Stimulated activated CD4-positive, alpha-beta T cell treated with anti-CD3 and anti-CD28 coated beads, Interleukin-4, amount 100 ng/mL, for 24 hours (primary cell): ENCODE measurements around the gene PAPSS2.

Experiments
- DNase-seq: peaks from one replicate; pipeline ENCODE4 v3.0.0-alpha.2; 2020

The PAPSS2 gene

DNA sequence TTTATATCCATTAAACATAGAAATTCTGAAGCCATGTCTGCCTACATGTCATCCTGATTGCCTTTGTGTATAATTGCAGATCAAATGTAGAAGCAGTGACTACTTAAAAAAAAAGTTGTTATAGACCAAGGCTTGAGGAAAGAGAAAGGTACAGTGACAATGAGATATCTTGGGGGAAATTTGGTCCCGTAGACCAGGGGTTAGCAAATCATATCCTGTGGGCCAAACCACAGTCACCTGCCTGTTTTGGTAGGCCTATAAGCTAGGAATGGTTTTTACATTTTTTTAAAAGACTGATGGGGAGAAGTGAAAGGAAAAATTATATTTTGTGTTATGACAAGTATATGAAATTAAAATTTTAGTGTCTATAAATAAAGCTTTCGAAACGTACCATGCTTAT lies 12.9 kb downstream of the PAPSS2 start:
- no peak for DNase-seq

DNA sequence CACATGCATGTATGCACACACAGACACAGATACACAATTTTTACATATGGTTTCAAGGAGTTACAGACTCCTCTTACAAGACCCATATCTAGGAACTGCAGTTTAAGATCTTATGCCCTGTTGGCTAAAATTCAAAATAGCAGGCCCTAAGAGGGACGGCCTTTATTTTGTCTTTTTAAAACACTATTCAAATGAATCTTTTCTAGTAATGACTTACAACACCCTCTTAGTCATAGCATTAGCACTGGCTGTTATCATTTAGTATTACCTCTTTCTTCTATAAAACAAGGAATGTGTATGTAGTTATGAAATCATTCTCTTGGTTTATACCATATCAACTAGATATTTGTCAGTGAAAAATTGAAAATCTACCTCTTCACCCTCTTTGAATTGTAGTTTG lies 15.3 kb downstream of the PAPSS2 start:
- DNase-seq: no peak

DNA sequence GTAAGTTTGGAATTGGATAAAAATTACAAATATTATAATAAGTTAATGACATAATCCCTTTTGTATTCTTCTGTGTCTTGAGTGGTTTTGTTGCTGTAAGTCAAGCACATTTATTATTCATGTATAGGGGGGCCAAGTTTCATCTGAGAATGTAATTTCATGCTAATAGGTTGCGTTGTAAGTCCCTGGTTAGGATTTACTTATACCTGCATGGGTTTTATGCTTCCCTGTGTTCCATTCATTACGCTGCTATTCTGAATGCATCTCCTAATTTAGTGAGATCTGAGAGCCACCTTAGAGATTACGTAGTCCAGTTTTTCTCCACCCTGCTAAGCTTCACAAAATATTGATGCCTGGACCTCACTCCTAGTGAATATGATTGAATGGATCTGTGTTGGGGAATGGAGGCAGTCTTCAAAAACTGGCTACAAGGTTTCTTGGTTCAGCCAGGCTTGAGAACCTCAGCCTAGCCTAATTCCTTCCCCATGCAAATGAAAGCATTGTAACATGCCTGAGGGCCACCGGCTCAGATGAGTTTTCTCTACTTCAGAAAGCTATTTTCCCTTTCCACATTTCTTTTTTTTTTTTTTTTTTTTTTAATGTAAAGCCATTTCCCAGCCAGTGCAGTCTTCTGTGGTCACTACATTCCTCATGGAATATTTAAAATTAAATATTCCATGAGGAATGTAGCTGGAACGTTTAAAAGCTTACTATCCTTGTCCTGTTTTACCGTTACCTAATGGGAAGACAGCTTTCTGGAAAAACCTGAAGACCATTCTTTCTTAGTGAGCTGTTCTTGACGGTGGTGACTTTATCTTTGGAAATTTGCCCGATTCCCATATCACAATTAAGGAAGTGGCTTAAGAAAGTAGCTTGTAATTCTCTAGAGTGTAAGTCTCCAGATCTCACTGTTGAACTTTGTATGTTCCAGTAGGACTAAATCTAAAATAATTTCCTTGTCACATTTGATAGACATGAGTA lies 16.0 kb downstream of the PAPSS2 start:
- no peak for DNase-seq

DNA sequence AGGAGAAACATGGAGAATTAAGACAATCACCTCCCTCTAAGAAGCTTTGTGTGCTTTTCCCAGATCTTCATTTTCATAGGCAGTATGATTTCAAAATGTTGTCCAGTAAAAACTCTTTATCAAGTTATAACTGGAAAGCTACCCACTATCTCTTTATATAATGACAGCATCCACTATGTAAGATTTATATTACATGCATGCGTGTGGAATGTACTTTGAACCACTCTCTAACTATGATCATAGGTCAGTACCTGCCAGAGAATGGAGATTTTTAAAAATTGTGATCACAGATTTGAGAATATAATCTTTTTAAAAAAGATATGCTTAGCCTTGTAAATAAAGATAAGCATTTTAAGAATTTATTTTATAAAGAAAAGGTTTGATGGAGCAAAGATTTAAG lies 17.9 kb downstream of the PAPSS2 start:
- no peak for DNase-seq

DNA sequence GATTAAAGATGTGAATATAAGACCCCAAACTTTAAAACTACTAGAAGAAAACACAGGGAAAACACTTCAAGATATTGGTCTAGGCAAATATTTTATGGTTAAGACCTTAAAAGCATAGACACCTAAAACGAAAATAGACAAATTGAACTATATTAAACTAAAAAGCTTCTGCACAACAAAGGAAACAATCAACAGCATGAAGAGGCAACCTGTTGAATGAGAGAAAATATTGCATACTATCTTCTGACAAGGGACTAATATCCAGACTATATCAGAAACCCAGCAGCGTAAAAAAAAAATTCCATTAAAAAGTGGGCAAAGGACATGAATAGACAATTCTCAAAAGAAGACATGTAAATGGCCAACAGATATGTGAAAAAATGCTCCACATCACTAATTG lies 18.6 kb downstream of the PAPSS2 start:
- DNase-seq: no peak

DNA sequence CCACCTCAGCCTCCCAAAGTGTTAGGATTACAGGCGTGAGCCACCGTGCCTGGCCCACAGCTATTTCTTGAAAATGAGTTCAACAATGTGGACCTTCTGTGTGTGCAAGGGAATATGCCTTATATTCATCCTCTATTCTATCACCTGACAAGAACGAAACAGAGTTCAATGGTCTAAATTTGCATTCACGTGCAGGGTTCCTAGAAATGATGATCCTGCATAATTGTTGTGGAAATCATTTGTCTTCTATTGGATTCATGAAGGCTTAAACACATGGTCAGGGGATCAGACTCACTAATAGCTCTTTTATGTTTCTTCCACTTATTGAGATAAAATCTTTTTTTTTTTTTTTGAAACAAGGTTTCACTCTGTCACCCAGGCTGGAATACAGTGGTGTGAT lies 23.7 kb downstream of the PAPSS2 start:
- no peak for DNase-seq

DNA sequence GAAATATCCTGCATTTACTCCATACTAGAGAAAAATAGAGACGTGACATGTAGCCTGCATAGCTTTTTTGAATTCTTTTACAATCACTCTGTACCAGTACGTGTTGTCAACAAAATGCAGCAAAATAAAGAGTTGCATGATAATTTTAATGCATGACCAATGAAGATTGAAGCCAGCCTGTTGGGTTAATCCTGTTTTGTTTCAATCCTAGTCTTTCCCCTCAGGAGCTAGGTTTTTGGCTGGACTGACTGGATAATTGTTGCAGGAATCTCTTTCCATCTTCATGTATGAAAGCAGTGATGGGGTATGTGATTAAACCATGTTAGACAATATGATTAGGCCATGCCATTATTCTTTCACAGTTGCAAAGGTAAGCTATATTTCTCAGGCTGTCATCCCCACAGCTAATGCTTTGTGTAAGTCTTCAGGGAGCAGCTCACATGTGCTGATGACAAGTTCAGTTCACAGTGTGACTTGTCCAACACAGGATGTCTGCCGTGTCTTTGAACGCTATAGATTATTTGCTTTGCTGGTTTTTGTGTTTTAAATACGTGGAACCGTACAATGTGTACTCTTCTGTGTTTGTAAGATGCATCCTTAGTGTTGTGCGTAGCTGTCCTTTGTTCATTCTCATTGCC lies 24.4 kb downstream of the PAPSS2 start:
- no peak for DNase-seq

DNA sequence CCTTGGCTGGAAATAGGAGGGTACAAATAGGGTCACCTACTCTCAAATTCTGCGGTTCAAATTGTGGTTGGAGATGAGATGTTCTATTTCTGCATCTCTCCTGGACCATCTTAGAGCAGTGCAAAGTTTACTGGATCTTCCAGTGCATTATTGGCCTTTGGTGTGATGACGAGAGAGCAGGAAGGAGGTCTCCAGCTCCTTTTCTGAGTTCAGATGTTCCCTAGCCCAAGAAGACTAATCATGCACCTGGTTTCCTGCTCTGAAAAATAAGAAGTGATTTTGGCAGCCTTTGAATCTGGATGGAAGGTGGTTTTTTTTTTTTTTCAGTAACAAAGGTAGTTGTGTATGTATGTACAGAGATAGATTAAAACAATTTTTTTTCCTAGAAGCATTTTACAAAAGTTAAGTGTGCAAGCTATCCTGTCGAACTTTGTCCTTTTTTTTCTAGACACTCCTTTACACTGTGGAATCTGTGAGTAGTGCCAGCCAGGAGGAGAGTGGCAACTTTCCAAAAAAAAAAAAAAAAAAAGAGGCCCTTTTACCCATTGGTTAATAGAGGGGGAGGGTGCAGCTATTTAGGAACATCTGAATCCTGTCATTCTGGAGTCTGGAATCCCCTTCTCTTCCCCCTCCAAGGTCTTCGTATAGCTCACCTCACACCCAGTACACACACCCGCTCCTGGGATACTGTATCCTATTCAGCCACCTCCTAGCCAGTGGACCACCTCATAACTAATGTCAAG lies 26.3 kb downstream of the PAPSS2 start:
- DNase-seq: no peak

DNA sequence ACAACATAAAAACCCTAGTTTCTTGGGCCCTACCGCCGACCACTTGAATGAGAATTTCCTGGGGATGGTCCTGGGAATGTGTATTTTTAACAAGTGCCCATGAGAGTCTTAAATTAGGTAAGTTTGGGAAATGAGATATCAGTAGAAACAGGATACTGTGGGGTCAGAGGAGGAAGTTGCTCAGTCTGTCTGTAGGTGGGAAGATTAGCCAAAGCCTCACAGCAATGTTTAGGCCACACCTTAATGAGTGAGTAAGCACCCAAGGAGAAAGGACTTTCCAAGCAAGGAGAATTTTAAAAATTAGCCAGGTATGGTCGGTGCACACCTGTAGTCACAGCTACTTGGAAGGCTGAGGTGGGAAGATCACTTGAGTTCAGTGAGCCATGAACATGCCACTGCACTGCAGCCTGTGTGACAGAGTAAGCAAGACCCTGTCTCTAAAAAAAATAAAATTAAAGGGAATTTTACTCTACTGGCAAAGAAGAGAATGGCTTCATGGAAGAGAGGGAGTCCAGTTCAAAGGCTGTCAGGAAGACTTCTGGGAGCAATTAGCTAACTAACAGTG lies 31.9 kb downstream of the PAPSS2 start:
- no peak for DNase-seq

DNA sequence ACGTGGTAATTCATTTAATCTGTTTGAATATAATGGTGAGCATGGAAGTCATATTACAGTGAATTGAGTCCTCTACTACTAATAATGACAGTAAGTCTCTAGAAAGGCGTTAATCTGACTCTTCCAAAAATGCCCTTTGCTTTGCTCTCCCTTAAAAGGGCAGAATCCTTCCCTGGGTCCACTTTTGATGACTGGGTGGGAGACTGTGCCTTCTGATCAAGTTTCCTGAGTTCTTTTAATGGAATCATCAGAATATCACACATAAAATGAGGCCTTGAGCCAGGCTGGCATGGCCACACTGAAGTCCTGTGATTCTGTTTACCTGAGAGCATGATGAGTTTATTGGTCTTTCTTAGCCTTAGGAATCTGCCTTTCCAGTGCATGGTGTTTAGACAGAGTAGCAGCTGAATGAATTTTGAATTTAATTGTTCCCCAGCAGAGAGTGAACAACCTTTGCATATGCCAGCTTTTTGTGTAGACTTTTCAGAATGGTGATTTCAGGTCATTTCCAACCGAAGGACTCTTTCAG lies 33.3 kb downstream of the PAPSS2 start:
- no peak for DNase-seq

DNA sequence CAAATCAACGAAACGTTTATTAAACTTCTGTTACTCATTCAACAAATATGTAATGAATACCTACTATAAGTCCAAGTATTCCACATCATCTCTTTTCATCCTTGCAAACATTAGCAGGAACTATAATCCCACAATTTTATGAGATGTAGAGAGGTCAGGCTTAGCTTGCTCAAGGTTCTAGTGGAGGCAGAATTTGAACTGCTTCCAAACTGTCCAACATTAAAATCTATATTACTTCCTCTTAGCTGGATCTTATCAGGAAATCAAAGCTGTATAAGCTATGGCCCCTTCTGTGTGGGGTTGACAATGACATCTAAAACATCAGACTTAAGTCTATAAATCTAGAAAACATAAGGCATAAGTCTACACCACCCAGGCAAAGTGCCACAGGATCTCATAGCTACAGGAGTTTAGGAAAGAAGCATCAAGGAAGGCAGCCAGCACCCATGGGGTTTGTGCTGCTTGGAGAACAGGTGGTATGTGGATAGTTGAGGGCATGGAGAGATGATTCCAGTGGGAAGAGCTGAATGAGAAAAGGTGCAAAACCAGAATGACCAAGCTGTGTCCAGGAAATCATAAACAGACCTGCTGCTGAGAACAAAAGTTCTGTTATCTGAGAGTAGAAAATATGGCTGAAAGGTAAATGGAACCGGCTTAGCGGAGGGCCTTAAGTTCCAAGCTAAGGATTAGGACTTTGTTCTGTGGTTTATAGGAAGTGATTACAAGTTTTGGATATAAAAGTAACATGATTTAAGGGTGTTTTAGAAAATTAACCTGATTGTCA lies 34.5 kb downstream of the PAPSS2 start:
- no peak for DNase-seq

DNA sequence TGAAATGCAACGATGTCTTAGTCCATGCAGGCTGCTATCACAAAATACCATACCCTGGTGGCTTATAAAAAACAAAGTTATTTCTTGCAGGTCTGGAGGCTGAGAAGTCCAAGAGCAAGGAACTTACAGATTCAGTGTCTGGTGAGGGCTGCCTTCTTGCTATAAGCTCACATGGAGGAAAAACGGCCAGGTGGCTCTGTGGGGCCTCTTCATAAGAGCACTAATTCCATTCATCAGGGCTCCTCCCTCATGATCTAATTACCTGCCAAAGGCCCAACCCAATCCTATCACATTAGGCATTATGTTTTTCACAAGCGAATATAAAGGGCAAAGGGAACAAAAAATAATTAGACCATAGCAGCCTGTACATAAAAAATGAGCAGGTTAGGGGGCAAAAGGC lies 35.4 kb downstream of the PAPSS2 start:
- no peak for DNase-seq

DNA sequence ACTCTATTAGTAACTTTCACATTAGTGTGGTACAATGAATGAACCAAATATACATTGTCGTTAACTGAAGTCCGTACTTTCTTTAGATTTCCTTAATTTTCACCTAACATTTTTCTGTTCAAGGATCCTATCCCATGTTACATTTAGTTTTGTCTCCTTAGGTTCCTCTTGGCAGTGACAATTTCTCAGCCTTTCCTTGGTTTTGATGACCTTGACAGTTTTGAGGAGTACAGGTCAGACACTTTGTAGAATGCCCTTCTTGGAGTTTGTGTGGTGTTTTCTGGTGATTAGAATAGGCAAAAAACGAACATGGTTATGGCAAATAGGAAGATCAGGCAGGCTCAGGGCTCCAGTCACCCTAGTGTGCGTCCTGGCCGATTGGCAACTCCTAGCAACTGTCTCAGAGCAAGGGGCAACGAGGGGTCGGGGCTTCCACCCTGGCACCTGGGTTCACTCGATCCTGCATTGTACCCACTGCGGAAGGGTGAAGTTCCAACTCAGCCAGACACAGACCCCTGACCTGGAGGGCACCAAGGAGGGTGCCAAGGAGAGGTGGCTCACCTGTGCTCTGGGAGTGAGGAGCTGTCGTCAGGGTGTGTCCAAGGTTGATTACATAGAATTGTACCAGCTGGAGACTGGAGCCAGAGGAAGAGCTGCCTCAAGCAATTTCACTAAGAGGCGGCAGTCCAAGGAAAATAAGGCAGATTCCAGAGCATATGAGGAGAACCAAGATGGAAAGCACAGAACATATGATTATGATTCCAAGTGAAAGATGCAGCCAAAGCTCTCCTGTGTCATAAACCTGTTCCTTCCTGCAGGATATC lies 37.5 kb downstream of the PAPSS2 start:
- DNase-seq: no peak

DNA sequence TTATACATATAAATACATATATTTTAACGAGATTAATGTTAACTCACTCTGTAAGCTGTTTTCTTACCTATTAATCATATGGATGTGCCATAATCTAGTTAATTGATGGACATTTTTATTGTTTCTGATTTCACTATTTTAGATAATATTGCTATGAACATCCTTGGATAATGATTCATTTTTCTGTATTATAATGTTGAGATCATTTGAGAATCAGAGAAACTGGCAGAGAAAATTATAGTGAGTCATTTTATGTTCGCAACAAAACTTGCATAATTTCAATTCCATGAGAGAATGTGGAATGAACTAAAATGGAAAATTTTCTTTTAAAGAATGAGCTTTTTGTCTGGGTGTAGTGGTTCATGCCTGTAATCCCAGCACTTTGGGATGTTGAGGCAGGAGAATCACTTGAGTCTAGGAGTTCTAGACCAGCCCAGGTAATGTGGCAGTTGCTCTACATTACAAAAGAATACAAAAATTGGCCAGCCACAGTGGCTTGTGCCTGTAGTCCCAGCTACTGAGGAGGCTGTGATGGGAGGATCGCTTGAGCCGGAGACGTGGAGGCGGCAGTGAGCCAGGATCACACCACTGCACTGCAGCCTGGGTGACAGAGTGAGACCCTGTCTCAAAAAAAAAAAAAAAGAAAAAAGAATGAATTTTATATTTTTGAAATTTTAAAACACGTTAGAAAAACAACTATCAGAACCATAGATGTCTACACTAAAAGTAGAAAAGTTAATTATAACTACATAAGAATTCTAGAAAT lies 40.5 kb downstream of the PAPSS2 start:
- no peak for DNase-seq

DNA sequence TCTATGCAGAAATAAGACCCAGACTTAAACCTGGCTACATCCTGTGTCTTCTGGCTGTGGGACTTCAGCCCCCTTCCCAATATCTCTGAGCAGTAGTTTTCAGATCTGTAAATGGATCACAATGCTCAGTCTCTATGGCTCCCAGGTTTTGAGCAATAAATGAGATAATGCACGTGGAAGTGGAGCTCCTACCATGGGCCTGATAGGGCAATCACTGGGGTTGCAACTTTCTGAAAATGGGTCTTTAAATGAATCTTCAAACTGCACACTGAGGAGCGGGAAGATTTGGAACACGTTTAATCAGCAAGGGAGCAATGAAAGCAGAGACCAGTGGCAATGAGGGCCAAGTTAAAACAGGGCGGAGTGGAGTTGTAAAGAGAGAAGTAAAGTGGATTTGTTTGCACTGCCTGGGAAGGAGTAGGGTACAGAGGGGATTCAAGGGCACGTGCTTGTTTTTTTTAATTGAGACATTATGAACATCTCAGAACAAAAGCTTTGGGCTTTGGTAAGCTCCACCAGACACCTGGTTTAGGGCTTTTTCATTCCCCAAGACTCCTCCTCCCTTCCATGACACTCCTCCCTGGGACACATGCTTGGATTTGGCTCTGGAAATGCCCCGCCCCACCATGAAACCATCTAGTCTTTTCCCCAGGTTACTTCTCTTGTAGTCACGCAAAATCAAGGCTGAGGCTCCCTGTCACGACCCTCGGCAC lies 42.7 kb downstream of the PAPSS2 start:
- no peak for DNase-seq

DNA sequence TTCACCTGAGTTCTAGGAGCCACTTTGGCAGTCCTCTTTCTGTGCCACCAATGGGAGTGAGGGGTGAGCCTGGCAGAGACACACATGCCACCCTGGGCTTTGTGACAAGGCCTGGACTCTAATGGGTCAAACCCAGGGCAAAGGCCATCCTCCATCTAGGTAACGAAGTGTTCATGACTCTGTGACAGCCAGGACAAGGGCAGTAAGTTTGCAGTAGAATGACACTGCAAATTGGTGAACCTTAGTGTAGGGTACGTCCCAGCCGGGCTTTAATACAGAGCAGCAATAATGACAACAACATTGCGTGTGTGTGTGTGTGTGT lies 43.3 kb downstream of the PAPSS2 start:
- DNase-seq: no peak

DNA sequence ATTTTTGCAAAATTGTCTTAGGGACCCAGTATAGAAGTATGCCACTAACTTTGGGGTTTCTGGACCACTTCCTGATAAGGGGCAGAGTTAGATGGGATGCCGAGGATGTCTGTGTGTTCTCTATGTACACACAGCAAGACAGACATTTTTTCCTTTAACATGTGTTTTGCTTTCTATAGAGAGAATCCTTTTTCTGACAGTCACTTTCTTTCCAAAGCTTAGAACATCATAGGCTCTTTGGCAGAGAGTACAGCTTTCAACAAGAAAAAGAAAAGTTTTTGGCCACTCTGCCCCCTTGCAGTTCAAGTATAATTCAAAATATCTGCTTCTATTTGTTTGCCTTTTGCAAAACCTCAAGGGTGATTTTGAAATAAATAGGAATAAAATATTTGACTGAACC lies 44.1 kb downstream of the PAPSS2 start:
- no peak for DNase-seq

DNA sequence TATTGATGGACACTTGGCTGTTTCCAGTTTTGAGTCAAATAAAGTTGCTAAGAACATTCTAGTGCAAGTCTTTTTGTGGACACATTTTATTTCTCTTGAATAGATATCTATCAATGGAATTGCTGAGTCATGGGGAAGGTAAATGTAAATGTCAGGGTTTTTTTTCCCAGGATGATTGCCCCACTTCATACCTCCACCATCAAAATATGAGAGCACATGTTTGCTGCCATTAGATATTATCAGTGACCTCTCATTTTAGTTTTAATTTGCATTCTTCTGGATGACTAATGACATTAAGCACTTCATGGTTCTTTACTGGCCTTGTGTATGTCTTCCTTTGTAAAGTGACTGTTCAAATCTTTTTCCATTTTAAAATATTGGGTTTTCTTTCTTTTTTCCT lies 45.7 kb downstream of the PAPSS2 start:
- no peak for DNase-seq

DNA sequence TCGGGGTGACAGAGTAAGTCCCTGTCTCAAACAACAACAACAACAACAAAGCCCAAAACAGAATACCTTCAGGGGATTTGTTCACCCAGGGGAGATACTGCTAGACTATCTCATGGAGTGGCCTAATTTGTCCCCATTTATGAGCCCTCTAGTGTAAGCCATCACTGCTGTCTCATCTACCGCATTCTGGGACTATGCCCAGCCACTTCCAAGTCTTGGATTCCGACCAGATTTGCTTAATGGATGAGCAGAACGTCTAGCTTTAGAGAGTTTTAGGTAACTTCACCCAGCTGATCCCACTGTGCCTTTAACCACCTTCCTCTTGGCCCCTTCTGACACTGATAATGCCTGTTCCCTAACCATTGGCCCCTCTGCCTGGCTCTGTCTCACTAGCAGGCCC lies 47.1 kb downstream of the PAPSS2 start:
- DNase-seq: no peak

DNA sequence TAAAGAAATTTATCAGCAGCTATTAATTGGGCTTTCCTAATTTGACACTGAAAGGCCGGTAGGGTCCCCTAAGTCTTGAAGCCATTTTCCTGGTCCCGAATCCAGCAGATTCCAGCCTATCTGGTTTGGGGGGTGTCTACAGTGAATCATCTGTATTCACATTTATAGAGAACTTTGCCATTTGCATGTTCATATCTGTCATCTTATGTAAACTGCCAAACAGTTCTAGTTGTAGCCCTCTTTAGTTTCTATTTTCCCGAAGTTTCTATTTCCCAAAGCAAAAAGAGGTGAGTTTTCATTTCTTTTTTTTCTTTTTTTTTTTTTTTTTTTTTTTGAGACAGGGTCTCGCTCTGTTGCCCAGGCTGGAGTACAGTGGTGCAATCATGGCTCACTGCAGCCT lies 47.6 kb downstream of the PAPSS2 start:
- DNase-seq: no peak
